Left lung (tissue), 10 donors: Measurements from ENCODE around the gene CDH4. TPM values are rescaled to one million over a fixed set of nuclear protein-coding genes. Genes with fewer than 3 reads are reported as not detected.

Experiments
- ATAC-seq: fragments of 200-7000 bp; cut with Tn5 transposase; one replicate; pipeline ENCODE4 v1.9.1; 2020; ENCODE audit warnings: moderate library complexity
- DNase-seq, 4 donors: peaks; one replicate each; pipeline ENCODE4 v3.0.0-alpha.2; 2013 to 2020
- H3K27ac ChIP-seq, 2 donors: fragments of 200-600 bp; sonication (generic) in 1 of 2; one replicate each; pipeline versions ENCODE4 v1.5.0 to v1.8.0; 2020 to 2021
- H3K27me3 ChIP-seq, 2 donors: fragments of 200-600 bp; sonication (generic) in 1 of 2; one replicate each; pipeline versions ENCODE4 v1.5.0 to v1.8.0; 2020 to 2021
- H3K36me3 ChIP-seq, 2 donors: fragments of 200-600 bp; sonication (generic) in 1 of 2; one replicate each; pipeline versions ENCODE4 v1.5.0 to v1.8.0; 2020 to 2021
- H3K4me1 ChIP-seq, 2 donors: fragments of 200-600 bp; one replicate each; pipeline ENCODE4 v1.8.0; 2021
- H3K4me3 ChIP-seq, 2 donors: fragments of 200-600 bp; sonication (generic) in 1 of 2; one replicate each; pipeline versions ENCODE4 v1.5.0 to v1.8.0; 2020 to 2021; ENCODE audit warnings: mild to moderate bottlenecking in 1 of 2
- H3K9me3 ChIP-seq, 2 donors: fragments of 200-600 bp; sonication (generic) in 1 of 2; one replicate each; pipeline versions ENCODE4 v1.5.0 to v1.8.0; 2020 to 2021
- intact Hi-C, 2 donors: fragments of 100-400 bp; cut with DNase I; formaldehyde crosslinking; loops; one replicate each; pipeline versions ENCODE4 v1.11.2 to v1.14.2; 2022
- polyA plus RNA-seq, 6 donors: library from polyadenylated mRNA; unstranded; fragments of 120-200 nt; gene quantifications; one replicate each; pipeline ENCODE4 v1.2.1, GENCODE V29; 2013; ENCODE audit not compliant: insufficient read length in 6 of 6
- total RNA-seq, 2 donors: library from RNA; stranded (reverse); fragmentation: NEBNext Ultra II Directional; extraction: Animal tissue kit (Norgen Biotek cat#: 25700); gene quantifications; one replicate each; pipeline ENCODE4 v1.2.1, GENCODE V29; 2021
- TF ChIP-seq, protein P1 (sequence below), 2 donors: fragments of 200-600 bp; sonication (generic) in 1 of 2; IDR thresholded peaks; one replicate each; pipeline versions ENCODE4 v1.5.0 to v1.8.0; 2021; ENCODE audit warnings: antibody characterized with exemption in 2 of 2
- donor health status: DM: no; HTN: yes; CAD: no.
- donor health status: DM: no; HTN: no; CAD: no.

CDH4 gene
- total and polyA plus RNA-seq, 8 donors = 0.24 to 10.8 (median 5.1) TPM

DNA sequence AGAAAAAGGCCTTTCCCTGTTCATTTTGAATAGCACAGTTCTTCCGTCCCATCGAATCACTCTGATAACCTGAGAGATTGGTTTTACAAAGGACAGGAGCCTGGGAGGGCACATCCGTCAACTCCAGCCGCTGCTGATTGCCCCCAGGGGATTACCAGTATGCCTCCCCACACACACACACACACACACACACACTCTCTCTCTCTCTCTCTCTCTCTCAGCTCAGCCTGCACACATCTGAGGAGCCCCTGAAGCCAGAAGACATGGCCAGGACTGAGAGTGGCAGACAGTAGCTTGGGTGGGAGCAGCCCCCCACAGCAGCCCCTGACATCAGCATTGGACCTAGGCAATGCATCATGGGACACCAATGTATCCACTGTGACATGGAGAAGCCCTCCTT, 13.2 kb upstream of the CDH4 start:
- H3K27me3 ChIP-seq = peaks cover 0 to 35% of the 10 kb centered on the region in 2 donors
- intact Hi-C loops = no loop called here
- no peak for DNase-seq

DNA sequence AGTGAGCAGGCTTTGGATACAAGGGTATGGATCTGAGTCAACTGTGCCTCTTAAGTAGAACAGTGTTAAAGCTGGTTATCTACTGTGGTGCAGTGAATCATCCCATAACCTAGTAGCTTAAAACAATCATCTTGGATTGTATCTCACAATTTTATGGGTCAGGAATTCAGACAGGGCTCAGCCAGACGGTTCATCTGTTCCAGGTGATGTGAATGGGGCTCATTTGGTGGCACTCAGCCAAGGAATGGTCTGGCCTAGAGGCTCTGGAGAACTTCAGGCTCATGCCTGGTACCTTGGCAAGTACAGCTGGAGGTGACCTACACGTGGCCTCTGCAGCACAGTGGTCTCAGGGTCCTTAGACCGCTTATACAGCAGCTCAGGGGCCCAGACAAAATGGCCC, 11.2 kb upstream of the CDH4 start:
- Histone ChIP-seq H3K36me3 (no peaks in the 10 kb centered on the region), H3K9me3 (peaks cover 0 to 17% of the 10 kb centered on the region in 2 donors), H3K27me3 (peaks cover 0 to 35% of the 10 kb centered on the region in 2 donors), H3K27ac (no peak overlapping the region), H3K4me1 (no peaks in the 10 kb centered on the region), H3K4me3 (no peak overlapping the region)
- DNase-seq = no peak
- intact Hi-C loops = no loop called here
- TF ChIP-seq, protein P1, sequence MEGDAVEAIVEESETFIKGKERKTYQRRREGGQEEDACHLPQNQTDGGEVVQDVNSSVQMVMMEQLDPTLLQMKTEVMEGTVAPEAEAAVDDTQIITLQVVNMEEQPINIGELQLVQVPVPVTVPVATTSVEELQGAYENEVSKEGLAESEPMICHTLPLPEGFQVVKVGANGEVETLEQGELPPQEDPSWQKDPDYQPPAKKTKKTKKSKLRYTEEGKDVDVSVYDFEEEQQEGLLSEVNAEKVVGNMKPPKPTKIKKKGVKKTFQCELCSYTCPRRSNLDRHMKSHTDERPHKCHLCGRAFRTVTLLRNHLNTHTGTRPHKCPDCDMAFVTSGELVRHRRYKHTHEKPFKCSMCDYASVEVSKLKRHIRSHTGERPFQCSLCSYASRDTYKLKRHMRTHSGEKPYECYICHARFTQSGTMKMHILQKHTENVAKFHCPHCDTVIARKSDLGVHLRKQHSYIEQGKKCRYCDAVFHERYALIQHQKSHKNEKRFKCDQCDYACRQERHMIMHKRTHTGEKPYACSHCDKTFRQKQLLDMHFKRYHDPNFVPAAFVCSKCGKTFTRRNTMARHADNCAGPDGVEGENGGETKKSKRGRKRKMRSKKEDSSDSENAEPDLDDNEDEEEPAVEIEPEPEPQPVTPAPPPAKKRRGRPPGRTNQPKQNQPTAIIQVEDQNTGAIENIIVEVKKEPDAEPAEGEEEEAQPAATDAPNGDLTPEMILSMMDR (IDR thresholded peaks at IDR 0.05) = no peak
- ATAC-seq = no peak

More for the DNA sequence above, 13.2 kb upstream of the CDH4 start:
- no peak for ATAC-seq
- peaks cover 0 to 17% of the 10 kb centered on the region in 2 donors for H3K9me3 ChIP-seq
- no peaks in the 10 kb centered on the region for H3K4me1 ChIP-seq
- no peak overlapping the region for H3K27ac ChIP-seq
- TF ChIP-seq, protein P1 (IDR thresholded peaks at IDR 0.05) = no peak
- no peaks in the 10 kb centered on the region for H3K36me3 ChIP-seq
- no peak overlapping the region for H3K4me3 ChIP-seq

DNA sequence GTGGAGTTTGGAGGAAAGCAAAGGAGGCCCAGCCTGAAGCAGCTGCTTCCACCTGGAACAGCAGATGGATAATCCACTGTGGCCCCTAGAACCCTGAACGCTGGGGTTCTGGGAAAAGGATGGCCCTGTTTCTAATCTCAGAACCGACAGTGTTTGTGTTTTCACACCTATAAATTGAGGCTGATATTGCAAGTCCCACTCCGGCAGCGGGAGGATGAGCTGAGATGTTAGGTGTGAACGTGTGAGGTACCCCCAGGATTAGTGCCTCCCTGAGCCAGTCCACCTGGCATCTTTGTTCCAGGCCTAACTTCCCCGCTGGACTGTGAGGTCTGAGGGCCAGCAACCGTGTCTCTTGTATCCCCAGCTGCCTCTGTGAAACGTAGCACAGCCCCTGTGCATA, 7.8 kb upstream of the CDH4 start:
- TF ChIP-seq, protein P1 (IDR thresholded peaks at IDR 0.05) = no peak
- no peak for DNase-seq
- Histone ChIP-seq H3K9me3 (peaks cover 0 to 17% of the 10 kb centered on the region in 2 donors), H3K27ac (no peak overlapping the region), H3K4me3 (no peak overlapping the region), H3K27me3 (peaks cover 0 to 52% of the 10 kb centered on the region in 2 donors), H3K4me1 (no peaks in the 10 kb centered on the region), H3K36me3 (no peaks in the 10 kb centered on the region)
- intact Hi-C loops = no loop called here
- ATAC-seq = no peak

DNA sequence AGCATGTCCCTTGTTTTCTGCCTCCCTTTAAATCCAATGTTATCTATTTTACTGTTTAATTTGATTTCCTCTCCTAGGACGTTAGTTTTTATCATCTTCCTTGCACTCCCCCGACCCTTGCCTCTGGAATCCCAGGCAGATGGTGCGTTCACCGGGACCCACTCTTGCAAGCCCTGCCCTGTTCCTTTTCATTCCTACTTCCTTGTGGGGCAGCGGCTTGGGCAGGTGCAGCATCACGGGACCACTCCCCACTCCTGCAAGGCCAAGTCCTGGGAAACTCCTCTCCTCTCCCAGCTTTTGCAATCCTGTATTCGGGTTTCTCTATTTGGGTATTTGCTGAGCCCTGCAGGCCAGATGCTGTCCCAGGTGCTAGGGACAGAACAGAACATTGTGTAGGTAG, 5.8 kb upstream of the CDH4 start:
- Histone ChIP-seq H3K27ac (no peak overlapping the region), H3K27me3 (peaks cover 11 to 52% of the 10 kb centered on the region in 2 donors), H3K4me1 (no peaks in the 10 kb centered on the region), H3K4me3 (no peak overlapping the region), H3K9me3 (peaks cover 0 to 5% of the 10 kb centered on the region in 2 donors), H3K36me3 (no peaks in the 10 kb centered on the region)
- ATAC-seq (no peak), DNase-seq (no peak)
- TF ChIP-seq, protein P1 (IDR thresholded peaks at IDR 0.05) = no peak
- intact Hi-C loops = no loop called here

DNA sequence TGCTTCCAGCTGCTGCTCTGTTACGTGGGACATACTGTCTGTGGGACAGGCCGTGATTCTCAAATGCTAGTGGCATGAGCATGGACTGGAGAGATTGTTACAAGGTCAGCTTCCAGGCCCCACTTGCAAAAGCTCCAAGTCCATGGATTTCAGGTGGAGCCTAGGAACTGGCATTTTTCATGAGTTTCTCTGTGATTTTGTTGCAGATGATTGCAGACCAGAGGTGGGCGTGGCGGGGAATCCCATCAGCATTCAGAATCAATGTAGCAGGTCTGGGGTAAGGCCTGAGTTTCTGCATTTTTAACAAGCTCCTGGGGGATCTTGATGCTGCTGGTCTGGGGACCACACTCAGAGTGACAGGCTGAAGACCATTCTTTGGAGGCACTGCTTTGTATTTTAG, 2.4 kb upstream of the CDH4 start:
- Histone ChIP-seq H3K4me1 (peaks cover 0 to 16% of the 10 kb centered on the region in 2 donors), H3K27me3 (peaks cover 38 to 83% of the 10 kb centered on the region in 2 donors), H3K36me3 (no peaks in the 10 kb centered on the region), H3K4me3 (no peak overlapping the region), H3K27ac (no peak overlapping the region), H3K9me3 (no peaks in the 10 kb centered on the region)
- TF ChIP-seq, protein P1 (IDR thresholded peaks at IDR 0.05) = no peak
- DNase-seq = no peak
- intact Hi-C loops = no loop called here
- no peak for ATAC-seq
